Fibroblast of mammary gland (primary cell): ENCODE results near the gene AGO4.

Experiments
- DNase-seq: peaks from one replicate; pipeline ENCODE4 v3.0.0-alpha.2; 2010; ENCODE audit warnings: low read depth
- H3K4me3 ChIP-seq: 2 replicates; pipeline ENCODE4 v1.5.1; 2011; ENCODE audit warnings: low read depth, mild to moderate bottlenecking, low read length, moderate library complexity; ENCODE audit not compliant: control insufficient read depth
- CTCF ChIP-seq: conservative IDR thresholded peaks from 2 replicates; pipeline ENCODE4 v1.5.1; 2011; ENCODE audit warnings: low read depth, low read length, inconsistent platforms; ENCODE audit not compliant: control insufficient read depth, insufficient read depth

Gene AGO4

GRCh38 chr1:35876988-35877387 is 69.2 kb downstream of the AGO4 start:
- DNase-seq = peak; percentile 21

GRCh38 chr1:35881850-35882273 is 74.0 kb downstream of the AGO4 start:
- no peak for DNase-seq
- no peak overlapping the region for H3K4me3 ChIP-seq
- no peak for TF ChIP-seq CTCF

More at GRCh38 chr1:35876988-35877387, 69.2 kb downstream of the AGO4 start:
- no peak for TF ChIP-seq CTCF
- no peak overlapping the region for H3K4me3 ChIP-seq

- no peak for DNase-seq
- no peak for TF ChIP-seq CTCF
- H3K4me3 ChIP-seq = peak overlapping the region; percentile 20
These were observed 74.7 kb downstream of the AGO4 start for GRCh38 chr1:35882586-35882944.

- peak within 1 kb of the TSS; percentile 99 for H3K4me3 ChIP-seq
- peak; percentile 70 for TF ChIP-seq CTCF
- DNase-seq = peak; percentile 89
These were observed 75.3 kb downstream of the AGO4 start, which contains the start of gene AGO1 for GRCh38 chr1:35882945-35883634. Gene AGO1 (plus strand): TSS chr1:35883209. CDS start chr1:35883422, 213 bp downstream.

- H3K4me3 ChIP-seq = peak overlapping the region; percentile 99
- peak; percentile 13 for DNase-seq
- no peak for TF ChIP-seq CTCF
These were observed 75.9 kb downstream of the AGO4 start for GRCh38 chr1:35883635-35884101.

- H3K4me3 ChIP-seq = no peak overlapping the region
- DNase-seq = no peak
- no peak for TF ChIP-seq CTCF
These were observed 77.1 kb downstream of the AGO4 start for GRCh38 chr1:35884934-35885333.

GRCh38 chr1:35885961-35886558 is 78.2 kb downstream of the AGO4 start:
- no peak for DNase-seq
- TF ChIP-seq CTCF = no peak
- H3K4me3 ChIP-seq = no peak overlapping the region
